ENCODE results near the gene UBE2H.
"Not testable (repeated sequence)": the region's sequence is repeated elsewhere in the genome, so short reads cannot be mapped to it uniquely, and the experiment has no call there.

UBE2H gene

DNA sequence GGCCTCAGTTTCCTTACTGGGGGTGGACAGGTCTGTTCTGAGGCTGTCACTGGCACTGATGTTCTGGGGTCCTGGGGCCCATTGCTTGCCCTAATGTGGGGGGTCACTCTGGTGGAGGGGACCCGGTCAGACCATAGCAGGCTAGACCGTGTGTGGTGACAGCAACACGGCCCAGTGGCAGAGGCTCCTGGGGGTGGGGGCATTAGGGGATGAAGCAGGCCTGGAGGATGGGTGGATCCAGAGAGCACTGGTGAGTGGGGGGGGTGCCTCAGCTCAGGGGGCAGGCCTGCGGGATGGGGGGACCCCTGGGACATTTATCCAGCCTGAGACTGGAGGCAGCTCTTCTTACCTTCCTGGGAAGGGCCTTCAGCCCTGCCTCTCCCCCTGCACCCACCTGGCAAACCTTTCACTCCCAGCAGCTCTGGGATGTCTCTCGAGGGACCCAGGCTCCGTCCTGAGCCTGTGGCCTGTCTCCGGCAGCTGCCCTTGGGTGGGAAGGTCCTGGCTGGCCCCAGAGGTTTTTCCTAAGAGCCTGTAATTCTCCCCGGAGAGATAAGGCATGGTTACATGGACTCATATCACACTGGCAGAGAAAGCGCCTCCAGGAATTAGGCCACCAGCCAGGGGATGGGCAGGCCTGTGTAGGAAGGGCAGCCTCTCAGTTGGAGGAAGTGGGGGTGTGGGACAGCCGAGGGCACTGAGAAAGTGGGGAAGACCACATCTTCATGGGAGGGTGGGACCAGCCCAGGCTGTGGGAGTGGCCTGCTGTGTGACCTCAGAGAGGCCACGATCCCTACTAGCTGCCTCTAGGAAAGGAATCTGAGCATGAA lies 147.7 kb downstream of the UBE2H start:
- DNase-seq = no peak

DNA sequence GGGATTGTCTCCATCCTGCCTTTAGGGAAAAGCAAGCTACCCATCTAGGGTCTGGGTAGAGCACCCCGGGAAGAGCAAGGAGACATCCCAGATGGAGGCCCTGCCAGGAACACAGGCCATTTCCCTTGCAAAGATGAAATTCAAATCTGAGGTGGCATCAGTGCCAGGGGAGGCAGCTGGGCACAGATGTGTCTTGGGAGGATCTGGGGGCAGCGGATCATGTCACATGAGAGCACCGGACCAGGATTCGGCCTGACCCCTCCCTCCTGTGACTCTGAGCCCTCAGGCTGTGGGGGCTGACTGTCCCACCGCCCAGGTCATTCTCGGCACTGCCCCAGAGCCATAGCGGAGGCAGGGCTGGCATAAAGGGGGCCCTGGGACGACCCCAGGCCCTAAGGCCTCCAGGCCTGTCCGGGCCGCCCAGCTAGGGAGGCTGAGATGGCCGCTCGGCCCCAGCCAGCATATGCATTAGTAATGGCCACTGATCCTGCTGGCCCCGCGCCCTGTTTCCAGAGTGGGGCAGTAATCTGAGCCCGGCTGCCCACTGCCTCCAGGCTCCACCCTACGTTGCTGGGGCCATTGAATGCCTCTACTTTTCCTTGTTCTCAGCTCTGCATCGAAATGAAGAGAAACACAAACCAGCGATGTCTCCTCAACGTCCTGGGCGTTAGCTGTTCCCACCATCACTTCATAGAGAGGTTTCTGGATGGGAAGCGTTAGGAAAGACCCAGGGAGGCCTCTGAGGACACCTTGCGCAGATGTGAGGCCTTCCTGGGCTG lies 148.5 kb downstream of the UBE2H start:
- DNase-seq = no peak

DNA sequence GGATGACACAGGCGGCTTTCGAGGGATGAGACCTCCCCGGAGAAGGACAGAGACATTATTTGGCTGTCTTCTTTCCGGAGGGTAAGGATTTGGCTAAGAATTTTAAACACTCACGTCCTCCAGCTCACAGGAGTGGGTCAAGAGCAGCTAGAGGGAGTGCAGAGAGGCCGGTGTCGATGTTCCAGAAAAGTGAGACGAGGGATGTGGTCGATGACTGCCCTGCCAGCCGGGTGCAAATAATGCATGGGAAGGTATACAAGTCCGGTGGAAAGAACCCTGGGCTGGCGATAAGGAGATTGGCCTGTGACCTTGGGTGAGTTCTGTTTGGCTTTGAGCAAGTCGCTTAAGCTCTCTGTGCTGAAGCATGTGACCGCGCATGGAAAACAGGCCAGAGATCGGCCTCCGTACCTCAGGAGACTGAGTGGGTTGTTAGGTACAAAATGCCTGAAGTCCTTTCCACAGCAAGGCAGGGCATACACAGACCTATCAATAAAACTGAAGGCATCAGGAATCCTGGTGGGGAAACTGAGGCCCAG lies 149.1 kb downstream of the UBE2H start:
- DNase-seq = no peak

DNA sequence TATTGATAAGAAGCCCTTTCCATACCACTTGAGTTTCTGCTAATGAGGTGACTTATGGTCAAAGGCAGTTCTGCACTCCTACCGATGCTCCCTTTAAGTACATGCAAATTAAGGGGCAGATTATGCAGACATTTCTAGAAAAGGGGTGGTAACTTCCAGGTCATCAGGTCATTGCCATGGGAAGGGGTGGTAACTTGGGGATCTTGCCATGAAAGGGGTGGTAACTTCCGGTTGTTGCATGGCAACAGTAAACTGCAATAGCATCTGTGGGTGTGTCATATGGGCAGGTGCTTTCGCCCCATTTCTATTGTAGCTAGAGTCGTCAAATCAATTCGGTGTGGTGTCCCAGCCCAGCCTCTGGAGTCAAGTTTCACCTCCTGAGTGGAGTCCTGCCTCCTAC lies 150.9 kb downstream of the UBE2H start:
- DNase-seq = no peak

DNA sequence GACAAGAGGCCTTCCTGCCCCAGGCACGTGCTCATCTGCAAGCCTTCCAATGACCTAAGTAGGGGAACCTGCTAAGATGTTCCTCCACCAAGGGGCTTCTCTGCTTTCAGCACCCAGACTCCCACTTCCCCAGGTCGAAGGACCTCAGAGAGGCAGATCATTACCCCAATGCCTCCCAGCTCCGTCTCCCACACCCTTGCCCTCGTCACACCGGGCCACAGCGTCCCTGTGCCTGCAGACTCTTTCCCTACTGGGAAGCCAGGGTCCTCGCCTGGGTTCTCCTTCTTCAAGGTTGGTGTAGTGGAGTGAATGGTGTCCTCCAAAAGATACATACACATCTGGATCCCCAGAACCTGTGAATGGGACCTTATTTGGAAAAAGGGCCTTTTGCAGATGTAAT lies 151.9 kb downstream of the UBE2H start:
- DNase-seq = no peak

DNA sequence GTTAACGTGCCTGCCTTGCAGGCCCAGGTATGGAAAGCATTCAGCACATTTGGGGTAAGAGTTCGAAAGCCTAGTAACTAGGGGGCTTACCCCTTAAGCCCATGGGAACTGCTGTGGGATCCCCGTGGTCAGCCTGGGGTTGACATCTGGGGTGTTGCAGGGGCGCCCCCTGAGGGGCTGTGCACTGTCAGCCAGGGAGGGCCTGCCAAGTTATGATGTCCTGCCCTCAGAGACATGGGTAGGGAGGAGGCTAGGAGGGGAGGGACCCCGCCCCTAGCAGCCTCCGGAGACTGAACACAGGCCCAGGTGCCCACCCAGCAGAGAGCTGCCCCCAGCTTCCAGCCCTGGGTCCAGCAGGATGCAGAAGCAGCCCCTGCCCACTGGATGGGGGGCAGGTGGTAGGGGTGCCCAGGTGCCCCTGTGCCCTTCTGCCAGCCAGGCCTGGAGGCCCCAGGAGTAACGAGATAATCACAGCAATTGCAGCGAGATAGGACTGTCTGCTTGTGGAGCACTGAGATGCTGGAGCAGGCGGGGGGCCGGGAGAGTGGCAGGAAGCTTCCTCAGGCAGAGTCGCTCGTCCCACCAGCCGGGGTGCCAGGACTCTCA lies 153.3 kb downstream of the UBE2H start:
- no peak for DNase-seq

DNA sequence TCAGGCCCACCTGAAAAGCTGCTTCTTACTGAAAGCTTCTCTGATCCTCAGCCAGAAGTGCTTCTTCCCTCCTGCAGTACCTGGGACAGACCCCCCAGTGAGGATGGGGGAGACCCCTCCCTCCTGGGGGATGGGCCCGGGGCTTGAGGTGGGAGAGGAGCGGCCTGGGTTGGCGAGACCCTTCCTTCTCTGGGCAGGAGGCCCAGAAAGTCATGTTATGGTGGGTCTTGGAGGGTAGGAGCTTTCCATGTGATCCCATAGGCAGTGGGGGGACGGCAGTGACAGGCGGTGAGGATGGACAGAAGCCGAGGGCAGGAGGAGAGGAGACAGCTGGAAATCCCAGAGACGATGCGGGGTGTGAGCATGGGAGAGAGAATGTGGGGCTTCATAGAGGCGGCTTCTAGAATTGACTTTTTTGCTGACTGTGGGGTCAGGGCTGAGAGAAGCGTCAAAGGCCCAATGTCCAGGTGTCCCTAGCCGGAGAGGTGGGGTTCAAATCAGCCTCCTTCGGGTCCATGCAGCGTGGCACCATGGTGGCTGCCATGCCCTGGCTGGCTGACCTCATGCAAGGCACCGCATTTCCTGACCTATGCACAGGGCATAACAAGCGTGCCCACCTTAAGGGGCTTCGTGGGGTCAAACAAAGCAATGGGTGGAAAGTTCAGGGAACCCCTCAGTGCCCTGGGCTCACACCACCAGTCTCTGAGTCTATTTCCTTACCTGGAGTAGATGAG lies 154.0 kb downstream of the UBE2H start:
- no peak for DNase-seq

DNA sequence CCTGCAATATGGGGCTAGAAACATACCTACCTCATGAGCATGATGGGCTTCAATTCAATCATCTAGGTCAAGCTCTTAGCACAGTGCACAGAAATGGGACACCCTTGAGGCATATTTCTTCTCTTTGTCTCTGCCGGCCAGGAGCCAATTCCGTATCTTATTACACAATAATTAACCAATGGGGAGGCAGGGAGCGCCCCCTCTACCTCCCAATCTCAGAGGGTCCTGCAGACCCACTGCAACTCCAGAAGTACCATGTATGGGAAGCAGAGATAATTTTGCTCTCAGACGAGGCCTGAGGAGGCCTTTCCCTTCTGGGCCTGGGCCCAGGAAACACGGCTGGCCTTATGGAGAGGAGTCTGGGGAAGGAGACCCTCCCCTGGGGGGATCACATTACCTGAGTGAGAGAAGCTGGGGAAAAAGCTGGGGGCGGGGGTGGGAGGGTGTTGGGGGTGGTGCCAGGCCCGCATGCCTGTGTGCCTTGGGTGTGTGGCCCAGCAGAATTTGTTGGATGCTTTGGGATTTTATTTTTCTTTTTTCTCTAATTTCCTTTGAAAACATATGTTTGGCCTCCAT lies 155.5 kb downstream of the UBE2H start:
- no peak for DNase-seq

DNA sequence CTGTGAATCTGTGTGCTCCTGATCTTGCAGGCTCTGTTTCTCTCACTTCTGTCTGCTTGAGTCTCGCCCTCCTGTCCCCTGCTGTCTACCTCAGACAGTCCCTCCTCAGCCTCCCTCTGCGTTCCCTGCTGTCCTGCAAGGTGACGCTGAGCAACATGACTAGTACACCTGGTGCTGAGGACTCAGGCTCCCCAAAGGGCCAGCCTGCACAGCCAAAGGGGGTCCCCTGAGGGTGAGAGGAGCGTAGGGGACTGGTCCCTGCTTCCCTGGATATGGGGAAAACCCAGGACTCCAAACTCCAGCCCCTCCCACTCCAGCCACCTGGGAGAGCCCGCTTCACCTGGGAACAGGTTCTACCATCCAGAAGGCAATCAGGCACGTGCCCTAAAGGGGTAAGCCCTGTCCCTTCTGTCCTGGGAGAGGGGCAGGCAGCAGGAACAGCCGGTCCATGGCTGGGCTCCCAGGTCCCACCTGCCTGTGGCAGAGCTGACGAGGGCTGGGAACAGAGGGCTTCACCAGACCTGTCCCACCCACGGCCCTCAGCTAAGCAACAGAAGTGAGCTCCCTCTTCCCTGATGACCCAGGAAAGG lies 156.5 kb downstream of the UBE2H start:
- DNase-seq = no peak

DNA sequence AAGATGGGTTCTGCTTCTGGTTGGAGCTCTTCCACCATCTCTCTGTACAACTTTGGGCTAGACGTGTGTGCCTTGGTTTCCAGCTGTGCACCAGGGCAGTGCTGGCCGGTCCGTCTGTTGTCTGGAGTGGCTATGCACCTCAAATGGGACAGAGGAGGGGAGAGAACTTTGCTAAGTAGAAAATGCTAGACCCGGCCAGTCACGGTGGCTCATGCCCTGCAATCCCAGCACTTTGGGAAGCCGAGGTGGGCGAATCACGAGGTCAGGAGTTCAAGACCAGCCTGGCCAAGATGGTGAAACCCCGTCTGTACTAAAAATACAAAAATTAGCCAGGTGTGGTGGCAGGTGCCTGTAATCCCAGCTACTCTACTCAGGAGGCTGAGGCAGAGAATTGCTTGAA lies 158.3 kb downstream of the UBE2H start:
- DNase-seq = not testable (repeated sequence)

DNA sequence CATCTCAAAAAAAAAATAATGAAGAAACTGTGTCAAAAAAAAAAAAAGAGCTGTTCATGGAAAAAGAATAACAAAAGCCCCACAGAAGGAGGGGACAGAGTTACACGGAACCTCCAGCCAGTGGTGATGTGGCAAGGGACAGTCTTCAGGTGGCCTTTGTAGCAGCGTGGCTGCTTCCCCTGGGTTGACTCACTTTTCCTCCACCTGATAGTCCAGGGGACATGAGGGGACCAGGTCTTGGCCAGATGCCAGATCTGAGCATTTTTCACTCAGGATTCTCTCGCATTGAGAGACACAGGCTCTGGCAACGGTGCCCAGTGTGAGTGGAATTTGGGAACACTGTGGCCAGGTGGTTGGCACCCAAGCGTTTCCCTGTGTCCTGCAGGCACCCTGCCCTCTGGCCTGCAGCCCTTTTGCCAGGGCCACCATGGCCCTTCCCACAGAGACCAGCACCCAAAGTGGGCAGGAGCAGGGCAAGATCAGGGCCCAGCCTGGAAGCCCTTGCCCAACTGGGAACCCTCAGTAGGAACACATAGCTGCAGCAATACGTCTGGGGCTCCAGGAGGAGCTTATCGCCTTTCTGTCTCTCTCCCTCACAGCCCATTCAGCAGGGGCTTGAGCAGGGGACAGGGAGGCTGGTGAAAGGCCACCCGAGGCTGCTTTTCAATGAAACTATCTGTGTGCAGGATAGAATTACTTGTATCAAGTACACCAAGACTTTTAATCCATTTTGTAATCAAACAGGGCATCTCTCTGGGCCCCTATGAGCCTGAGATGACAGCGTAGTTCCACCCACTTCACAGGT lies 159.1 kb downstream of the UBE2H start:
- no peak for DNase-seq

DNA sequence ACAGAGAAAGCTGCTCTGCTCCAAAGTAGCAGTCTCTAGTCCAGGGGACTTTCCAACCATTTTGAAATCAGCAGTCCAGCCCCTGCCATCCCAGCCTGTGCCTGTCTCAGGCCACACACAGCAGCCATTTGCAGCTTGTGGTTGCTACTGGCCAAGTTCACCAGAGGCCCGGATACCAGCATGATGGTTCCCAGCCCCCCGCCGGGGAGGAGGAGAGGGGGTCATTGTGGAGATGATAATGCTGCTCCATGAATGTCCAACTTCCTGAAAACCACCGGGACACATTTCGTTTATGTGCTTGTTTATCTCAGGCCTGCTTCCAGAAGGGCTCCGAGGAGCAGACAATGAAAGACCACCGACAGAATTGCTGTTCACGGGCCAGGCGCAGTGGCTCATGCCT lies 160.0 kb downstream of the UBE2H start:
- DNase-seq = no peak

DNA sequence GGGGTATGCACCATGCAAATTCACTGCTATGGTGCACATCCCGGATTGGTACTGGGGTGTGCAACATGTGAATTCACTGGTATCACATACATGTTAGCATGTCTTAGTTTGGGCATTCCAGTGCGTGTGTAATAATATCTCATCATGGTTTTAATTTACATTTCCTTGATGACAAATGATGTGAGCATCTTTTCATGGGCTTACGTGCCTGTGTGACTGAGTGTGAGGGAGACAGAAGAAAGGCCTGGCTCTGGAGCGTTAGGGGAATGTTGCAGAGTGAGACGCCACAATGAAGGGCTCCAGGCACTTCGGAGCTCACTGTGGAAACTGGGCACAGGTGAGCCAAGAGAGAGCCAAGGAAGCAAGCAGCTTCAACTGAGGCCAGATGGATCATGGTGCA lies 162.6 kb downstream of the UBE2H start:
- DNase-seq = no peak

DNA sequence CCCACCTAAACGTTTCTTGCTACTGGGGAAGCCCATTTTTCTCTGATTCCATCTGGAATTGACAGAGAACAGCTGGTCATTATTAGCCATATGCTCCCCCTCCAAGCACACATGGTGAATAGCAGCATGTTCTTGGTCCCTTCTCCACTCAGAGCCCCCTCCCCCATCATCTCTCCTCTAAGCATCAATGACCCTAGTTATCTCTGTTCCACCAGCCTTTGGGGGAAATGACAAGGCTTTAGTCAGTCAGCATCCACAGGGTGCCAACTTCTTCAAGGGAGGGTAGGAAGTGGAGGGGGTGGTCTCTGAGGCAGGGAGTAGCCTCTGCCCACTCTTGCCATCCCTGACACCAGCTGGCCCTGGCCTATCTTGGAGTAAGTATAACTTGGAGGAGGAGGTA lies 163.1 kb downstream of the UBE2H start:
- no peak for DNase-seq

DNA sequence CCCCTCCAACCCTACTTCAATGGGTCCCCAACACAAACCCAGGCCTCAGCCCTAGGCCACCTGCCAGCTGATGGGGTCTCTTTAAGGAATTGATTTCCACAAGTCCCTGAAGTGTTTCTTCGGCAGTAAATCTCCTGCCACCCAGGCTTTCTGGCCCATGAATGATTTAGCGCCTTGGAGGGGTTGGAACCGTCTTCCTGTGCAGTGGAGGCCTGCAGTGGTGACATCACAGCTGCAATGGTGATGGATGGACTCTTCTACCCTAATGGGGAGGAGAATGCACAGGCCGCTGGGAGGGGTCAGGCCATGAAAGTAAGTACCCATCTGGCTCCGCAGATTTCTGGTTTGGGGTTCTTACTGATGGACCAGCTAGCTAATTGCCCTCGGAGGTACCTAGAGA lies 163.8 kb downstream of the UBE2H start:
- no peak for DNase-seq

DNA sequence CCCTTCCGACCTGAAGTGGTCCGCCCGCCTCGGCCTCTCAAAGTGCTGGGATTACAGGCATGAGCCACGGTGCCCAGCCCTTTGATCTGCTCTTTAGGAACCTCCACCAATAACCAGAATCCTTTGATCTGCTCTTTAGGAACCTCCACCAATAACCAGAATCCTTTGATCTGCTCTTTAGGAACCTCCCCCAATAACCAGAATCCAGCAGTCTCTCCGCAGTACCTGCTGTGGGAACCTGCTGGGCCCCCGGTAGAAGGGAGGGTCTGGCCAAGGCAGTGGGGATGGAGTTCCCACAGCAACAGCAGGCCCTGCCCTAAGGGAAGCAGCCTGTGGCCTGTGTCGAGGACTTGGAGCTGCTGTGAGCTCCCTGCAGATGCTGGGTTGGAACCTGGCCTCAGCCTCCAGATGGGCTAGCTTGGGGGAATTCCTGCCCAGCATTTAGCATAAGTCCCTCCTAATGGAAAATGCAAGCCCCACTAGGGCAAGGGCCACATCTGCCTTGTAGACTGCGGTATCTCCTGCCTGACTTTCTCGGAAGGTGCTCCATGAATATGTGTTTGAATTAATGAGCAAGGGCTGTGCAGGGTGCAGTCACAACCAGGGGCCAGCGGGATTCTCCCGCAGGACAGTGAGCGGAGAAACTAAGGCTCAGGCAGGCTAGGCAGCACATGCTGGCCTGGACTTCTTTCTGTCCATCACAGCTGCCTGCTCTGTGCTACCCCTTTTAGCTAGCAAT lies 165.8 kb downstream of the UBE2H start:
- DNase-seq = no peak

DNA sequence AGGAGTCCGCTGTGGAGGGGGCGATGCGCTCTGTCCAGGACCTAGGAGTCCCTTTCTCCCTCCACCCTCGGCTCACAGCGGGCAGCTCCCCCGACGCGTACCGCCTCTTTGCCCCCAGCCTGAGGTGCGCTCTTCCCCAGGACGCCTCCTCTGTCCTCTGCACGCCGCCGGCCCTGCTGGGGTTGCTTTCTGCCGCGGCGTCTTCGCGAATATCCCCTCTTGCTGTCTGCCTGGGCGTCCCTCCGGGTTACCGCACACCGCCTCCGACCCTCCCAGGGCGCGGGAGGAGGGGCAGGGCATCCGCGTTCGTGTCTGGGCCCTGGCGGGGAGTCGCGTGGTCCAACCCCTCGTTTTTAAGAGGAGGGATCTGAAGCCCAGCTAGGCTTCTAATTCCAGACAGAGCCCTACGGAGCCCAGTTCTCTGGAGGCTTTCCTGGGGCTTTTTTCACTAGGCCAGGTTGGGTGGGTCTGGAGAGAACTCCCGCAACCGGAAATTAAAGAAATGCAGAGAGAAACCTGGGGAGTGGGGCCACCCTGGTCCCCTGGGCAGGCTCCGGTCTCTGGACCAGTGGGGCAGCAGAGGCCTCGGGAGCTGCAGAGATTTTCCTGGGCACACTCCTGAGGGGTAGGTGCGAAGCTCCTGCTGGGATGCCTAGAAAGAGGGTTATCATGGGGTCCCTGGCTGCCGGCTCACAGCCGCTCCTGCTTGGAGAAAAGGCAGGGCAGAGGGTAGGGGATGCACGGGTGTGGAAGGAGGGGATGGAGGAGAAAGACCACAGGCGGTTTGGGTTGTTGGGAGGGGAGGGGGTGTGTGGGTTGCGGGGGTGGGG lies 166.9 kb downstream of the UBE2H start:
- DNase-seq = no peak

DNA sequence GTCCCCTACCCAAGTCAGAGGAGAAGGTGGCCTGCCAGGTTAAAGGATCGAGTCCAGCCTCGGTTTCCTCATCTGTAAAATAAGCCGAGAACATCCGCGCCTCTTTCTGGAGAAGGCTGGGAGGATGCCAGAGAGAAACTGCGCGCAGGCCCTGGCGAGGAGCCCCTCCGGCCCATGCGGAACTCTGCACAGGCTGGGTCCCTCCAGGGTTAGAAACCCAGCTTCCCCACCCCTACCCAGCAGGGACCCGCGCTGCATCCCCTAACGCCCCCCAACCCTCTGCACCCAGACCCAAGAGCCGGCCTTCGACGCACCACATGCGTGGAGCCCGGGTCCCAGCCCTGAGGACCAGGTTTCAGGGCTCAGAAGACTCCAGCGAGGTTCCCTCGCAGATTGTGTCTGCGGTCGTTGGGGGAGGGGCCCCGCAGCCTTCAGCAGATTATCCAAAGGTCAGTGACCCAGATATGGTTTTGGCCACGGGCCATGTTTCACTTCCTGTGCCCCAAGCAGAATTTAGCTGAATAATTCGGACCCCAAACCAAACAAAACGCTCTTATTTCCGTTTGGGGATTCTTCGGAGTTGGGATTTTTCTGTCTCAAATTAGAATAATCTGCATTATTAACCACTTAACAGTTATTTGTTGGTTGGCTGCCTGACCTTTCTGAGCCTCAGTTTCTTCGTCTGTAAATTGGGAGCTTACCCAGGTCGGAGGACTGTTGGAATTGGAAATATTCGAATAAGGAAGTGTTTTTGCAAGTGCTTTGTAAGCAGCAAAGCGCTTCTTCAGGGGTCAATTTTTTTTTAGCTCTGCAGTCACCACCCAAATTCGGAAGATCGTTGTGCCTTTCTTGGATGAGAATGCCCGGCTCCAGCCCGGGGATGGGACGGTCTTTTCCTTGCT lies 167.7 kb downstream of the UBE2H start:
- no peak for DNase-seq

DNA sequence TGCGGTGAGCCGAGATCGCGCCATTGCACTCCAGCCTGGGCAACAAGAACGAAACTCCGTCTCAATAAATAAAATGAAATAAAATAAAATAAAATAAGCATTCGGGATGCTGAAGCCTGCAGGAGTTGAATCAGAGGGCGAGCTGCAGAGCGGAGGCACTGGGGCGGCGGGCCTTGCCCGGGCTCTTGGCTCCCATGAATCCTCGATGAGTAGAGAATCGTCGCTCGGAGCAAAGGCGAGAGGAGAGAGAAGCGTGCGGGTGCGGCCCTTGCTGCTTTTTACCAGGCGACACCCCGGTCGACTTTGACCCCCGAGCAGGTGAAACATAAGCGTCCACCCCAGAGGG lies 168.3 kb downstream of the UBE2H start:
- DNase-seq = no peak

Data from T-helper 9 cell (primary cell).